Neuronal stem cell (in vitro differentiated cells): ENCODE data around the gene CBARP.

Experiments
- DNase-seq: peaks from one replicate; pipeline ENCODE4 v3.0.0-alpha.2; 2013; ENCODE audit warnings: low spot score
- H2AFZ ChIP-seq: one replicate; pipeline ENCODE4 v1.6.1; 2013; ENCODE audit warnings: mild to moderate bottlenecking, low read length, inconsistent platforms
- H2AK5ac ChIP-seq: 2 replicates; pipeline ENCODE4 v1.6.1; 2013; ENCODE audit warnings: low read depth, mild to moderate bottlenecking, inconsistent platforms, low read length, moderate library complexity, mixed read lengths
- H2BK120ac ChIP-seq: 2 replicates; pipeline ENCODE4 v1.6.1; 2013; ENCODE audit warnings: low read depth, mild to moderate bottlenecking, inconsistent platforms, low read length, moderate library complexity, mixed read lengths
- H2BK12ac ChIP-seq: one replicate; pipeline ENCODE4 v1.6.1; 2013; ENCODE audit warnings: low read length, inconsistent platforms
- H2BK15ac ChIP-seq: 2 replicates; pipeline ENCODE4 v1.6.1; 2013; ENCODE audit warnings: mild to moderate bottlenecking, low read length, inconsistent platforms, mixed read lengths
- H2BK5ac ChIP-seq: one replicate; pipeline ENCODE4 v1.6.1; 2013; ENCODE audit warnings: inconsistent platforms, mild to moderate bottlenecking, low read length, moderate library complexity
- H3K14ac ChIP-seq: one replicate; pipeline ENCODE4 v1.6.1; 2013; ENCODE audit warnings: low read length, inconsistent platforms
- H3K18ac ChIP-seq: 2 replicates; pipeline ENCODE4 v1.6.1; 2013; ENCODE audit warnings: low read length, inconsistent platforms
- H3K23ac ChIP-seq: 2 replicates; pipeline ENCODE4 v1.6.1; 2013; ENCODE audit warnings: low read depth, mild to moderate bottlenecking, mixed read lengths, low read length, inconsistent platforms; ENCODE audit not compliant: poor library complexity
- H3K27ac ChIP-seq: replicated peaks from 3 replicates; pipeline ENCODE4 v1.5.1; 2013; ENCODE audit warnings: low read length, inconsistent platforms
- H3K27me3 ChIP-seq, 3 experiments: 2 replicates each; pipeline ENCODE4 v1.6.1; 2013; ENCODE audit warnings: low read length in 3 of 3, mild to moderate bottlenecking in 2 of 3, inconsistent platforms in 1 of 3, low read depth in 1 of 3, mixed read lengths in 1 of 3, moderate library complexity in 1 of 3; ENCODE audit not compliant: control insufficient read depth in 3 of 3, insufficient read depth in 3 of 3
- H3K36me3 ChIP-seq, 2 donors: replicated peaks in 1 of 2; 2 replicates each; pipeline ENCODE4 v1.6.1; 2013; ENCODE audit warnings: low read length in 2 of 2; ENCODE audit not compliant: control insufficient read depth in 2 of 2, insufficient read depth in 2 of 2
- H3K4ac ChIP-seq: 2 replicates; pipeline ENCODE4 v1.6.1; 2013; ENCODE audit warnings: inconsistent platforms, mild to moderate bottlenecking, low read length, moderate library complexity
- H3K4me1 ChIP-seq, 2 donors: 1 replicate in 1 of 2; 2 replicates in 1 of 2; pipeline ENCODE4 v1.6.1; 2013; ENCODE audit warnings: low read length in 2 of 2, low read depth in 1 of 2; ENCODE audit not compliant: control insufficient read depth in 2 of 2, insufficient read depth in 1 of 2
- H3K4me2 ChIP-seq: one replicate; pipeline ENCODE4 v1.6.1; 2013; ENCODE audit warnings: mild to moderate bottlenecking, low read length, inconsistent platforms; ENCODE audit not compliant: insufficient read depth, poor library complexity, severe bottlenecking
- H3K4me3 ChIP-seq, 2 donors: 2 replicates each; pipeline ENCODE4 v1.5.1; 2013; ENCODE audit warnings: low read length in 2 of 2, mild to moderate bottlenecking in 2 of 2, inconsistent platforms in 1 of 2, moderate library complexity in 1 of 2
- H3K79me1 ChIP-seq: one replicate; pipeline ENCODE4 v1.6.1; 2013; ENCODE audit warnings: low read depth, mild to moderate bottlenecking, inconsistent platforms, low read length, moderate library complexity
- H3K9ac ChIP-seq: one replicate; pipeline ENCODE4 v1.6.1; 2013; ENCODE audit warnings: mild to moderate bottlenecking, low read depth, low read length, inconsistent platforms; ENCODE audit not compliant: poor library complexity
- H3K9me3 ChIP-seq, 2 donors: replicated peaks in 1 of 2; 2 replicates each; pipeline versions ENCODE3 to v1.6.1; 2013; ENCODE audit warnings: low read length in 2 of 2, mild to moderate bottlenecking in 2 of 2, inconsistent platforms in 1 of 2, low read depth in 1 of 2, mixed read lengths in 1 of 2, moderate library complexity in 1 of 2; ENCODE audit not compliant: control insufficient read depth in 2 of 2, insufficient read depth in 1 of 2
- H4K8ac ChIP-seq: one replicate; pipeline ENCODE4 v1.6.1; 2013; ENCODE audit warnings: low read depth, mild to moderate bottlenecking, inconsistent platforms, low read length, moderate library complexity
- H4K91ac ChIP-seq: one replicate; pipeline ENCODE4 v1.6.1; 2013; ENCODE audit warnings: low read length, low read depth, mild to moderate bottlenecking, inconsistent platforms; ENCODE audit not compliant: poor library complexity
- WGBS, 2 donors: extraction: QIAGEN DNeasy Blood & Tissue Kit; methylation state at CpG; one replicate each; pipeline ENCODE4 v1.1.7; 2013; ENCODE audit warnings: missing lambda C conversion rate in 2 of 2, mixed read lengths in 1 of 2; ENCODE audit not compliant: insufficient read length in 2 of 2, insufficient replicate concordance in 1 of 2; ENCODE audit errors: extremely low coverage in 2 of 2; 5-methylcytosine and 5-hydroxymethylcytosine counted together

Gene CBARP

DNA sequence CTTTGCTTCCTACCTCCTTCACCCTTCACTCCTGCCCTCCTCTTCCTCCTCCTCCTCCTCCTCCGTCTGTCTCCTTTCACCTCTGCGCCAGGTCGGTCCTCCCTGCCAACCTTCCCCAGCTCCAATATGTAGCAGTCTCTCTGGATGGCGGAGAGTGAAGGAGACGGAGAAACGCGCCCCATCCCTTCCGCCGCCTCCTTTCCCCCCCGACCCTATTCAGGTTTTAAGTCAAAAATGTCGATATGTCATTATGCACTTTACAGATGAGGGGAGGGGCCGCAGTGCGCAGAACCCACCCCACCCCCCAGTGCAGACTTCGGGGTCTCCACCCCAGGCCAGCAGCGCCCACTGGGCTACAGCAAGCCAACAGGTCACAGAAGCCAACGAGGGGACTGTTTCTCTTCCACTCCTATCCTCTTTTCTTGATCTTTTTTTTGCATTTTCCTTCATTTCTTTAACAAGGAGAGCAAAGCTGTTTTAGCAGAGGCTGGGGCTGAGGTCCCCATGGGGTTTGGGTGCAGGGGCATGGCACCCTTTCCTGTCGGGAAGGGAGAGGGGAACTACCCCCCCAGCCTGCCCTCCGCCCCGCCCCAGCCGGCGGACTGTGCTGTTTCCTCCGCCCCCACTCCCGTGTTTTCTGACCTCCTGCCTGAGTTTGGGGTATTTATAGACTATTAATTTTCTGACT, 19.8 kb upstream of the CBARP start:
- no peak for DNase-seq
- no peak overlapping the region for H3K9ac ChIP-seq
- H3K27me3 ChIP-seq = no peaks in the 10 kb centered on the region
- peaks cover 31 to 51% of the 10 kb centered on the region in 2 donors for H3K4me1 ChIP-seq
- H3K79me1 ChIP-seq = peaks cover 36% of the 10 kb centered on the region
- H3K36me3 ChIP-seq = peaks cover 42 to 68% of the 10 kb centered on the region in 2 donors
- no peak overlapping the region for H2BK120ac ChIP-seq
- H4K91ac ChIP-seq = no peak overlapping the region
- H2BK12ac ChIP-seq = no peak overlapping the region
- H3K14ac ChIP-seq = no peak overlapping the region
- H2BK15ac ChIP-seq = no peak overlapping the region
- no peak overlapping the region for H3K23ac ChIP-seq
- H3K18ac ChIP-seq = no peak overlapping the region
- H3K4ac ChIP-seq = no peak overlapping the region
- H4K8ac ChIP-seq = no peak overlapping the region
- H3K4me3 ChIP-seq = no peak overlapping the region
- H2AFZ ChIP-seq = no peak overlapping the region
- H3K9me3 ChIP-seq = no peaks in the 10 kb centered on the region
- no peak overlapping the region for H2BK5ac ChIP-seq
- peak overlapping the region; percentile 56 for H3K27ac ChIP-seq
- no CpG with 5 or more reads among the region's 23 CpGs for WGBS, 2 donors
- H3K4me2 ChIP-seq = no peak overlapping the region
- no peak overlapping the region for H2AK5ac ChIP-seq

DNA sequence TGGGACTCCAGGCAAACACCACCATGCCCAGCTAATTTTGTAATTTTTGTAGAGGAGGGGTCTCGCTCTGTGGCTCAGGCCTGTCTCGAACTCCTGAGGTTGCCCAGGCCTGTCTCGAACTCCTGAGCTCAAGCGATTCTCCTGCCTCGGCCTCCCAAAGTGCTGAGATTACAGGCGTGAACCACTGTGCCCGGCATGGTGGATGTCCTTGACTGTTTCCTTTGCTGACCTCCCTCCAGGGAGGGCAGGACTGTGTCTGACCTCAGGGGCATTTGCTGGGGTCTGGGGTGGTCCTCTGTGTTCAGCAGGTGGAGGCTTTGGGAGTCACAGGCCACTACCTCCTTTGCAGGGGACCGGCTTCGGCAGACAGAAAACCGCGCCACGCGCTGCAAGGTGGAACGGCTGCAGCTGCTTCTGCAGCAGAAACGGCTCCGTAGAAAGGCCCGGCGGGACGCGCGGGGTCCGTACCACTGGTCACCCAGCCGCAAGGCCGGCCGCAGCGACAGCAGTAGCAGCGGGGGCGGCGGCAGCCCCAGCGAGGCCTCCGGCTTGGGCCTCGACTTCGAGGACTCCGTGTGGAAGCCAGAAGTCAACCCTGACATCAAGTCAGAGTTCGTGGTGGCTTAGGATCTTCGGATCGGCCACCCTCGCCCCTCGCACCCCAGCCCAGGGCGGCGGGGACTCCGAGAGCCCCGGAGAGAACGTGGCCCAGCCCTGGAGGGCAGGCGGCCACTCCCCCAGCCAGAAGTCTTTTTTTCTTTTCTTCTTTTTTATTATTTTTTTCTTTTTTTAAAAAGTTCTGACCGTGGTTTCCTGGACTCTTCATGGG, 19.1 kb upstream of the CBARP start:
- Histone ChIP-seq H3K23ac (peak overlapping the region; percentile 91), H3K4me1 (peaks cover 26 to 50% of the 10 kb centered on the region in 2 donors)
- DNase-seq = no peak

DNA sequence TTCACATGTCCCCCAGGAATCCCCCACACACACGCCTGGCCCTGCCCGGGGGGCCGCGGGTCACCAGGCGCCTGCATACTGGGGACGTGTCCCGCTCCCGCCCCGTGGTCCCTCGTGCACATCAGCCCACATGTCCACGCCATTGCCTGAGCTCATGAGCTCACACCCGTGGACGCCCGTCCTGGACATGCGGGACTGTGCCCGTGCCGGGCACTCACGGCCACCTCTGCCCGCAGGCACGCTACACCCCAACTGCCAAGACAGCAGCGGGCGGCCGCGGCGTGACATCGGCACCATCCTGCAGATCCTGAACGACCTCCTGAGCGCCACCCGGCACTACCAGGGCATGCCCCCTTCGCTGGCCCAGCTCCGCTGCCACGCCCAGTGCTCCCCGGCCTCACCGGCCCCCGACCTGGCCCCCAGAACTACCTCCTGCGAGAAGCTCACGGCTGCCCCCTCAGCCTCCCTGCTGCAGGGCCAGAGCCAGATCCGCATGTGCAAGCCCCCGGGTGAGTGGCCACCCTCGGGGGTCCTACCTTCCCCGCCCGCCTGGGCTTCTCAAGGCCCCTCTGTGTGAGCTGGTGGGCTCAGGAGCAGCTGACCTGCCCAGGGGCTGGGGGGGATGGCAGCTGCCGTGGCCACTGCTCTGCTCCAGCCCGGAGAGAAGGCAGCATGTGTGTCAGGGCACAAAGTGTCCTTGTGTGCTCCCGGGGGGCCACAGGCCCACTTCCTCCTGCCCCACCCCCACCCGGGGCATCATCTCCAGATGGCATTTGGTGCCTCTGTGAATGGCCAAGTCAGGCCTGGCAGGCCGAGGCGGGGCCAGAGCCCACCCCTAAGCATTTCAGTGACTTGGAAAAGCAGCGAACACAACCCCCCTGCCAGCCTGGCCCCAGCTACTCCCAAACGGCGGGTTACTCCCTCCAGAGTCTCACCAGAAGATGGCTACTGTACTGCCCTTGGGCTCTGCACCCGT, 17.7 kb upstream of the CBARP start:
- no peaks in the 10 kb centered on the region for H3K27me3 ChIP-seq
- peak overlapping the region; percentile 54 for H3K27ac ChIP-seq
- no peak overlapping the region for H4K91ac ChIP-seq
- H2BK120ac ChIP-seq = no peak overlapping the region
- no peak overlapping the region for H2BK15ac ChIP-seq
- H3K9ac ChIP-seq = peak overlapping the region; percentile 61
- H3K14ac ChIP-seq = no peak overlapping the region
- H2BK5ac ChIP-seq = no peak overlapping the region
- no peaks in the 10 kb centered on the region for H3K9me3 ChIP-seq
- H3K18ac ChIP-seq = no peak overlapping the region
- no peak overlapping the region for H3K4me2 ChIP-seq
- no CpG with 5 or more reads among the region's 52 CpGs for WGBS, 2 donors
- H2BK12ac ChIP-seq = no peak overlapping the region
- H2AK5ac ChIP-seq = peak overlapping the region; percentile 19
- H2AFZ ChIP-seq = no peak overlapping the region
- H3K36me3 ChIP-seq = peaks cover 52 to 82% of the 10 kb centered on the region in 2 donors
- peaks cover 33% of the 10 kb centered on the region for H3K79me1 ChIP-seq
- H3K23ac ChIP-seq = peak overlapping the region; percentile 91
- no peak overlapping the region for H3K4ac ChIP-seq
- DNase-seq = no peak
- peak overlapping the region; percentile 23 for H4K8ac ChIP-seq
- peaks cover 21 to 47% of the 10 kb centered on the region in 2 donors for H3K4me1 ChIP-seq
- no peak overlapping the region for H3K4me3 ChIP-seq

More for the DNA sequence above, 19.1 kb upstream of the CBARP start:
- no peak overlapping the region for H2BK5ac ChIP-seq
- peak overlapping the region; percentile 56 for H3K27ac ChIP-seq
- no peak overlapping the region for H2AFZ ChIP-seq
- peaks cover 34% of the 10 kb centered on the region for H3K79me1 ChIP-seq
- no peak overlapping the region for H3K4ac ChIP-seq
- H3K18ac ChIP-seq = no peak overlapping the region
- H2BK15ac ChIP-seq = no peak overlapping the region
- no peak overlapping the region for H3K9ac ChIP-seq
- no peak overlapping the region for H2BK120ac ChIP-seq
- no CpG with 5 or more reads among the region's 46 CpGs for WGBS, 2 donors
- H2AK5ac ChIP-seq = no peak overlapping the region
- H4K8ac ChIP-seq = no peak overlapping the region
- no peak overlapping the region for H3K4me3 ChIP-seq
- H3K4me2 ChIP-seq = no peak overlapping the region
- no peaks in the 10 kb centered on the region for H3K9me3 ChIP-seq
- no peak overlapping the region for H2BK12ac ChIP-seq
- H4K91ac ChIP-seq = no peak overlapping the region
- no peaks in the 10 kb centered on the region for H3K27me3 ChIP-seq
- peaks cover 45 to 74% of the 10 kb centered on the region in 2 donors for H3K36me3 ChIP-seq
- H3K14ac ChIP-seq = no peak overlapping the region
